Activated T-cell treated with anti-CD3 and anti-CD28 coated beads for 24 hours (primary cell): ENCODE measurements around the gene BAHCC1.
A peak's percentile ranks its signal among the peaks of the same experiment; 100 is the strongest.

Experiments used
- DNase-seq: peaks from one replicate; pipeline ENCODE4 v3.0.0-alpha.2; 2020; ENCODE audit warnings: low read depth

The BAHCC1 gene

DNA sequence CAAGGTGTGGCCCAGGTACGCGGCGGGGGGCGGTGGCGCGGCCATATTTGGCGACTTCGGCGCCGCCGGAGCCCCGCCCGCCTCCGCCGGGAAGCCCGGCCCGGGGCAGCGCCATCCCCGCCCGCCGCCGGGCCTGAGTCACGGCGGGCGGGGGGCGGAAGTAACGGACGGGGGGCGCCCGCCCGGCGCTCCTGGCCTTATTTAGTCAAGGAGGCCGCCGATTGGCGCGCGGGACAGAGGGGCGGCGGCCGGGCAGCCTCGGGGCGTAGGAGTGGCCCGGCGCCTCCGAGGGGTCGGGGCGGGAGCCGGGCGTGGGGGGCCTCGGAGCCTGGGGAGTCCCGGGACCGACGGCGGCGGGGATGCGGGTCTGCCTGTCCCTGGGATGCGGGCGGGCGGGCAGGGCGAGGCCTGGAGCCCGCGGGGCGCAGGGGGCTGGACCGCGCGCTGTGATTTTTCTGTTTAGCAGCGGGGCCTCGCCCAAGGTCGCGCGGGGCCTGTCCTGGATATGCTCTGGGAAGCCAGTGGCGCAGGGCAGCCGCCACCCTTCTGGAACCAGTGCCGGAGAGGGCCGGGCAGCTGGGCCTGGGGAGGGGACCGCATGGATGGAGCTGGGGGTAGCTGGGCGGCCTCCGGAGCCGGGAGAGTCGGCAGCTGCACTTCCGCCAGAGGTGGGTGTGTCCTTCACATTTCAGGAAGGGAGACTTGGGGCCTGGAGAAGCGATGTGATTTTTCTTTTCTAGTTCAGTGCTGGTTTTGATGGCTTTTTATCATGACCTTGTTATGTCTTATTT, 119.7 kb downstream of the BAHCC1 start:
- DNase-seq = peak; percentile 52

- DNase-seq = no peak
Observed at GRCh38 chr17:81515530-81516041, 120.3 kb downstream of the BAHCC1 start.
